HepG2 (cell line): ENCODE measurements around the gene LBX2. TPM values are rescaled to one million over a fixed set of nuclear protein-coding genes. Genes with fewer than 3 reads are reported as not detected.
A peak's percentile ranks its signal among the peaks of the same experiment; 100 is the strongest.

Source experiments
- MED1 ChIP-seq: sonication (generic); formaldehyde crosslinking; IDR thresholded peaks from 2 replicates; pipeline ENCODE4 v1.4.0; 2020; ENCODE audit warnings: missing genetic modification reagents
- MEIS2 ChIP-seq: sonication (generic); formaldehyde crosslinking; IDR thresholded peaks from 2 replicates; pipeline ENCODE4 v1.9.0; 2021; ENCODE audit warnings: mild to moderate bottlenecking, missing genetic modification reagents
- TAF15 ChIP-seq: fragments of 200-400 bp; formaldehyde crosslinking; IDR thresholded peaks from one replicate; pipeline ENCODE4 v1.6.1; 2018; ENCODE audit warnings: mild to moderate bottlenecking, low read depth, low read length; ENCODE audit not compliant: poor library complexity, severe bottlenecking
- ZNF251 ChIP-seq: sonication (generic); formaldehyde crosslinking; IDR thresholded peaks from 2 replicates; pipeline ENCODE4 v1.9.0; 2021; ENCODE audit warnings: mild to moderate bottlenecking, missing genetic modification reagents
- ZNF674 ChIP-seq: sonication (generic); formaldehyde crosslinking; IDR thresholded peaks from 2 replicates; pipeline ENCODE4 v1.5.0; 2020; ENCODE audit warnings: low read depth, mild to moderate bottlenecking, missing genetic modification reagents
- polyA plus RNA-seq, 8 experiments: library from polyadenylated mRNA; depleted of rRNA in 3 of 8; stranded (reverse) in 7 of 8; unstranded in 1 of 8; fragments of >200 nt; fragmentation: Illumina TruSeq in 4 of 8; extraction: Trizol in 4 of 8; gene quantifications; 2 replicates each; pipeline versions ENCODE4 v1.2.1 to v1.2.3, GENCODE V29; 2011 to 2016; ENCODE audit warnings: low read depth in 4 of 8, missing spikeins in 1 of 8, mixed read lengths in 1 of 8; ENCODE audit not compliant: insufficient read depth in 1 of 8
- total RNA-seq, 5 experiments: library from RNA; depleted of rRNA; stranded (reverse); fragments of >200 nt; fragmentation: Illumina TruSeq; extraction: Trizol; gene quantifications; 2 replicates each; pipeline ENCODE4 v1.2.3, GENCODE V29; 2016; ENCODE audit warnings: low read depth in 1 of 5
- TF ChIP-seq, protein P1 (sequence below): sonication (generic); formaldehyde crosslinking; IDR thresholded peaks from 2 replicates; pipeline ENCODE4 v1.5.0; 2020; ENCODE audit warnings: mild to moderate bottlenecking, missing genetic modification reagents, borderline replicate concordance
- TF ChIP-seq, protein P2 (sequence below): sonication (generic); formaldehyde crosslinking; IDR thresholded peaks from 2 replicates; pipeline ENCODE4 v1.8.1; 2023; ENCODE audit warnings: missing genetic modification reagents, inconsistent platforms, borderline replicate concordance
- TF ChIP-seq, protein P3 (sequence below): sonication (generic); formaldehyde crosslinking; IDR thresholded peaks from 2 replicates; pipeline ENCODE4 v1.5.1; 2020; ENCODE audit warnings: mild to moderate bottlenecking, missing genetic modification reagents
- TF ChIP-seq, protein P4 (sequence below): sonication (generic); formaldehyde crosslinking; IDR thresholded peaks from 2 replicates; pipeline ENCODE4 v1.4.0; 2020; ENCODE audit warnings: missing genetic modification reagents

The LBX2 gene
- total and polyA plus RNA-seq, 2 of the 13 experiments (the other 11 are each of a cell fraction or from before 2014, with no cell fraction given) = 6.4 to 8.1 TPM

DNA sequence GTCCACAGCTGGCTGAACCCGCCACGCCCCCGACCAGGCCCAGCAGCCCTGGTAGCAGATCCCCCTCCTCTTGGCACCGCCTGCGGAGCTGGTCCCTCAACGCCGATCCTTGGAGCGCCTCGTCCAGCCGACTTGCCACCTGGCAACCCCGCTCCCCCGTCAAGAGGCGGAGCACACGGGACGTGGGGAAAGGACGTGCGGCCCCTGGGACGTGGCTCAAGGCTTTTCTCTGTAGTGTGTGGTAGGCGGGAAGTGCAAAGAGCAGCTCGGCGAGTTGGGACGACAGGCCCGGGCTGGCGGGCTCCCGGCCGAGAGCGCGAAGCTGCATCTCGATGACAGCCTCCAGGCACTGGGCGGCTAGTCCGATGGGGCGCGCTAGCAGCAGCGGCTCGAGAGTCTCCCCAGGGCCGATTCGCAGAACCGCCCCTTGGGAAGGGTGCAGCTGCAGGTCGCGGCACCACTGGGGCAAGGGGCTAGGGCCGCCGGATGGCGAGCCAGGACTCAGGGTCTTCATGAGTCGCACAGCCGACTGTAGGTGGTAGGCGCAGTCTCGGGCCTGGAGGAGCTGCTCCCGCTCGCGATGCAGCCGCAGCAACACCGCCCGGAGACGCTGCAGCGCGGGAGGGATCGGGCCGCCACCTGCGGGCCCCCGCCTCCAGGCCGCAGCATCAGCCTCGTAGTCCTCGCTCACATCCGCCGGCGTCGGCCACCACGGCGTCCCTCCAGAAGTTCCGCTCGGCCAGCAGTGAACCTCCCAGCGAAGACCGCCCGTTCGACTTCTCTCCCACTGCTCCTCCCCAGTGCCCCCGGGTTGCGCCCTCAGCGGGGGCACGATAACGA, 17.2 kb downstream of the LBX2 start (continued):
- TF ChIP-seq, protein P1, sequence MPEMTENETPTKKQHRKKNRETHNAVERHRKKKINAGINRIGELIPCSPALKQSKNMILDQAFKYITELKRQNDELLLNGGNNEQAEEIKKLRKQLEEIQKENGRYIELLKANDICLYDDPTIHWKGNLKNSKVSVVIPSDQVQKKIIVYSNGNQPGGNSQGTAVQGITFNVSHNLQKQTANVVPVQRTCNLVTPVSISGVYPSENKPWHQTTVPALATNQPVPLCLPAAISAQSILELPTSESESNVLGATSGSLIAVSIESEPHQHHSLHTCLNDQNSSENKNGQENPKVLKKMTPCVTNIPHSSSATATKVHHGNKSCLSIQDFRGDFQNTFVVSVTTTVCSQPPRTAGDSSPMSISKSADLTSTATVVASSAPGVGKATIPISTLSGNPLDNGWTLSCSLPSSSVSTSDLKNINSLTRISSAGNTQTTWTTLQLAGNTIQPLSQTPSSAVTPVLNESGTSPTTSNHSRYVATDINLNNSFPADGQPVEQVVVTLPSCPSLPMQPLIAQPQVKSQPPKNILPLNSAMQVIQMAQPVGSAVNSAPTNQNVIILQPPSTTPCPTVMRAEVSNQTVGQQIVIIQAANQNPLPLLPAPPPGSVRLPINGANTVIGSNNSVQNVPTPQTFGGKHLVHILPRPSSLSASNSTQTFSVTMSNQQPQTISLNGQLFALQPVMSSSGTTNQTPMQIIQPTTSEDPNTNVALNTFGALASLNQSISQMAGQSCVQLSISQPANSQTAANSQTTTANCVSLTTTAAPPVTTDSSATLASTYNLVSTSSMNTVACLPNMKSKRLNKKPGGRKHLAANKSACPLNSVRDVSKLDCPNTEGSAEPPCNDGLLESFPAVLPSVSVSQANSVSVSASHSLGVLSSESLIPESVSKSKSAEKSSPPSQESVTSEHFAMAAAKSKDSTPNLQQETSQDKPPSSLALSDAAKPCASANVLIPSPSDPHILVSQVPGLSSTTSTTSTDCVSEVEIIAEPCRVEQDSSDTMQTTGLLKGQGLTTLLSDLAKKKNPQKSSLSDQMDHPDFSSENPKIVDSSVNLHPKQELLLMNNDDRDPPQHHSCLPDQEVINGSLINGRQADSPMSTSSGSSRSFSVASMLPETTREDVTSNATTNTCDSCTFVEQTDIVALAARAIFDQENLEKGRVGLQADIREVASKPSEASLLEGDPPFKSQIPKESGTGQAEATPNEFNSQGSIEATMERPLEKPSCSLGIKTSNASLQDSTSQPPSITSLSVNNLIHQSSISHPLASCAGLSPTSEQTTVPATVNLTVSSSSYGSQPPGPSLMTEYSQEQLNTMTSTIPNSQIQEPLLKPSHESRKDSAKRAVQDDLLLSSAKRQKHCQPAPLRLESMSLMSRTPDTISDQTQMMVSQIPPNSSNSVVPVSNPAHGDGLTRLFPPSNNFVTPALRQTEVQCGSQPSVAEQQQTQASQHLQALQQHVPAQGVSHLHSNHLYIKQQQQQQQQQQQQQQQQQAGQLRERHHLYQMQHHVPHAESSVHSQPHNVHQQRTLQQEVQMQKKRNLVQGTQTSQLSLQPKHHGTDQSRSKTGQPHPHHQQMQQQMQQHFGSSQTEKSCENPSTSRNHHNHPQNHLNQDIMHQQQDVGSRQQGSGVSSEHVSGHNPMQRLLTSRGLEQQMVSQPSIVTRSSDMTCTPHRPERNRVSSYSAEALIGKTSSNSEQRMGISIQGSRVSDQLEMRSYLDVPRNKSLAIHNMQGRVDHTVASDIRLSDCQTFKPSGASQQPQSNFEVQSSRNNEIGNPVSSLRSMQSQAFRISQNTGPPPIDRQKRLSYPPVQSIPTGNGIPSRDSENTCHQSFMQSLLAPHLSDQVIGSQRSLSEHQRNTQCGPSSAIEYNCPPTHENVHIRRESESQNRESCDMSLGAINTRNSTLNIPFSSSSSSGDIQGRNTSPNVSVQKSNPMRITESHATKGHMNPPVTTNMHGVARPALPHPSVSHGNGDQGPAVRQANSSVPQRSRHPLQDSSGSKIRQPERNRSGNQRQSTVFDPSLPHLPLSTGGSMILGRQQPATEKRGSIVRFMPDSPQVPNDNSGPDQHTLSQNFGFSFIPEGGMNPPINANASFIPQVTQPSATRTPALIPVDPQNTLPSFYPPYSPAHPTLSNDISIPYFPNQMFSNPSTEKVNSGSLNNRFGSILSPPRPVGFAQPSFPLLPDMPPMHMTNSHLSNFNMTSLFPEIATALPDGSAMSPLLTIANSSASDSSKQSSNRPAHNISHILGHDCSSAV (CRISPR knock-in tag) = no peak
- TF ChIP-seq ZNF674 (0 out of 2 replicates have a peak, but pooled peaks have one; percentile 86), MED1 (CRISPR knock-in tag) (0 out of 2 replicates have a peak, but pooled peaks have one; percentile 40), ZNF251 (CRISPR knock-in tag) (no peak), TAF15 (peak; percentile 86), MEIS2 (CRISPR knock-in tag) (peak; percentile 72)
- TF ChIP-seq, protein P2, sequence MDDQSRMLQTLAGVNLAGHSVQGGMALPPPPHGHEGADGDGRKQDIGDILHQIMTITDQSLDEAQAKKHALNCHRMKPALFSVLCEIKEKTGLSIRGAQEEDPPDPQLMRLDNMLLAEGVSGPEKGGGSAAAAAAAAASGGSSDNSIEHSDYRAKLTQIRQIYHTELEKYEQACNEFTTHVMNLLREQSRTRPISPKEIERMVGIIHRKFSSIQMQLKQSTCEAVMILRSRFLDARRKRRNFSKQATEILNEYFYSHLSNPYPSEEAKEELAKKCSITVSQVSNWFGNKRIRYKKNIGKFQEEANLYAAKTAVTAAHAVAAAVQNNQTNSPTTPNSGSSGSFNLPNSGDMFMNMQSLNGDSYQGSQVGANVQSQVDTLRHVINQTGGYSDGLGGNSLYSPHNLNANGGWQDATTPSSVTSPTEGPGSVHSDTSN (CRISPR knock-in tag) = no peak
- TF ChIP-seq, protein P3, sequence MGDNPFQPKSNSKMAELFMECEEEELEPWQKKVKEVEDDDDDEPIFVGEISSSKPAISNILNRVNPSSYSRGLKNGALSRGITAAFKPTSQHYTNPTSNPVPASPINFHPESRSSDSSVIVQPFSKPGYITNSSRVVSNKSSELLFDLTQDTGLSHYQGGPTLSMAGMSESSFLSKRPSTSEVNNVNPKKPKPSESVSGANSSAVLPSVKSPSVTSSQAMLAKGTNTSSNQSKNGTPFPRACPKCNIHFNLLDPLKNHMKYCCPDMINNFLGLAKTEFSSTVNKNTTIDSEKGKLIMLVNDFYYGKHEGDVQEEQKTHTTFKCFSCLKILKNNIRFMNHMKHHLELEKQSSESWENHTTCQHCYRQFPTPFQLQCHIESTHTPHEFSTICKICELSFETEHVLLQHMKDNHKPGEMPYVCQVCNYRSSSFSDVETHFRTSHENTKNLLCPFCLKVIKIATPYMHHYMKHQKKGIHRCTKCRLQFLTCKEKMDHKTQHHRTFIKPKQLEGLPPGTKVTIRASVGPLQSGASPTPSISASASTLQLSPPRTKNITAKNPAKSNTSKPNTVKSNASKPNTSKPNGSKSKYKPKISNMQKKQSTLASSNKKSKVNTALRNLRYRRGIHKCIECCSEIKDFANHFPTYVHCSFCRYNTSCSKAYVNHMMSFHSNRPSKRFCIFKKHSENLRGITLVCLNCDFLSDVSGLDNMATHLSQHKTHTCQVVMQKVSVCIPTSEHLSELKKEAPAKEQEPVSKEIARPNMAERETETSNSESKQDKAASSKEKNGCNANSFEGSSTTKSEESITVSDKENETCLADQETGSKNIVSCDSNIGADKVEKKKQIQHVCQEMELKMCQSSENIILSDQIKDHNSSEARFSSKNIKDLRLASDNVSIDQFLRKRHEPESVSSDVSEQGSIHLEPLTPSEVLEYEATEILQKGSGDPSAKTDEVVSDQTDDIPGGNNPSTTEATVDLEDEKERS = no peak
- TF ChIP-seq, protein P4, sequence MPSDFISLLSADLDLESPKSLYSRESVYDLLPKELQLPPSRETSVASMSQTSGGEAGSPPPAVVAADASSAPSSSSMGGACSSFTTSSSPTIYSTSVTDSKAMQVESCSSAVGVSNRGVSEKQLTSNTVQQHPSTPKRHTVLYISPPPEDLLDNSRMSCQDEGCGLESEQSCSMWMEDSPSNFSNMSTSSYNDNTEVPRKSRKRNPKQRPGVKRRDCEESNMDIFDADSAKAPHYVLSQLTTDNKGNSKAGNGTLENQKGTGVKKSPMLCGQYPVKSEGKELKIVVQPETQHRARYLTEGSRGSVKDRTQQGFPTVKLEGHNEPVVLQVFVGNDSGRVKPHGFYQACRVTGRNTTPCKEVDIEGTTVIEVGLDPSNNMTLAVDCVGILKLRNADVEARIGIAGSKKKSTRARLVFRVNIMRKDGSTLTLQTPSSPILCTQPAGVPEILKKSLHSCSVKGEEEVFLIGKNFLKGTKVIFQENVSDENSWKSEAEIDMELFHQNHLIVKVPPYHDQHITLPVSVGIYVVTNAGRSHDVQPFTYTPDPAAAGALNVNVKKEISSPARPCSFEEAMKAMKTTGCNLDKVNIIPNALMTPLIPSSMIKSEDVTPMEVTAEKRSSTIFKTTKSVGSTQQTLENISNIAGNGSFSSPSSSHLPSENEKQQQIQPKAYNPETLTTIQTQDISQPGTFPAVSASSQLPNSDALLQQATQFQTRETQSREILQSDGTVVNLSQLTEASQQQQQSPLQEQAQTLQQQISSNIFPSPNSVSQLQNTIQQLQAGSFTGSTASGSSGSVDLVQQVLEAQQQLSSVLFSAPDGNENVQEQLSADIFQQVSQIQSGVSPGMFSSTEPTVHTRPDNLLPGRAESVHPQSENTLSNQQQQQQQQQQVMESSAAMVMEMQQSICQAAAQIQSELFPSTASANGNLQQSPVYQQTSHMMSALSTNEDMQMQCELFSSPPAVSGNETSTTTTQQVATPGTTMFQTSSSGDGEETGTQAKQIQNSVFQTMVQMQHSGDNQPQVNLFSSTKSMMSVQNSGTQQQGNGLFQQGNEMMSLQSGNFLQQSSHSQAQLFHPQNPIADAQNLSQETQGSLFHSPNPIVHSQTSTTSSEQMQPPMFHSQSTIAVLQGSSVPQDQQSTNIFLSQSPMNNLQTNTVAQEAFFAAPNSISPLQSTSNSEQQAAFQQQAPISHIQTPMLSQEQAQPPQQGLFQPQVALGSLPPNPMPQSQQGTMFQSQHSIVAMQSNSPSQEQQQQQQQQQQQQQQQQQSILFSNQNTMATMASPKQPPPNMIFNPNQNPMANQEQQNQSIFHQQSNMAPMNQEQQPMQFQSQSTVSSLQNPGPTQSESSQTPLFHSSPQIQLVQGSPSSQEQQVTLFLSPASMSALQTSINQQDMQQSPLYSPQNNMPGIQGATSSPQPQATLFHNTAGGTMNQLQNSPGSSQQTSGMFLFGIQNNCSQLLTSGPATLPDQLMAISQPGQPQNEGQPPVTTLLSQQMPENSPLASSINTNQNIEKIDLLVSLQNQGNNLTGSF (CRISPR knock-in tag) = no peak; the same call in none of the 2 replicates
